ENCODE measurements around the gene PDE4C.
"Not testable (repeated sequence)": the region's sequence is repeated elsewhere in the genome, so short reads cannot be mapped to it uniquely, and the experiment has no call there.

The PDE4C gene

DNA sequence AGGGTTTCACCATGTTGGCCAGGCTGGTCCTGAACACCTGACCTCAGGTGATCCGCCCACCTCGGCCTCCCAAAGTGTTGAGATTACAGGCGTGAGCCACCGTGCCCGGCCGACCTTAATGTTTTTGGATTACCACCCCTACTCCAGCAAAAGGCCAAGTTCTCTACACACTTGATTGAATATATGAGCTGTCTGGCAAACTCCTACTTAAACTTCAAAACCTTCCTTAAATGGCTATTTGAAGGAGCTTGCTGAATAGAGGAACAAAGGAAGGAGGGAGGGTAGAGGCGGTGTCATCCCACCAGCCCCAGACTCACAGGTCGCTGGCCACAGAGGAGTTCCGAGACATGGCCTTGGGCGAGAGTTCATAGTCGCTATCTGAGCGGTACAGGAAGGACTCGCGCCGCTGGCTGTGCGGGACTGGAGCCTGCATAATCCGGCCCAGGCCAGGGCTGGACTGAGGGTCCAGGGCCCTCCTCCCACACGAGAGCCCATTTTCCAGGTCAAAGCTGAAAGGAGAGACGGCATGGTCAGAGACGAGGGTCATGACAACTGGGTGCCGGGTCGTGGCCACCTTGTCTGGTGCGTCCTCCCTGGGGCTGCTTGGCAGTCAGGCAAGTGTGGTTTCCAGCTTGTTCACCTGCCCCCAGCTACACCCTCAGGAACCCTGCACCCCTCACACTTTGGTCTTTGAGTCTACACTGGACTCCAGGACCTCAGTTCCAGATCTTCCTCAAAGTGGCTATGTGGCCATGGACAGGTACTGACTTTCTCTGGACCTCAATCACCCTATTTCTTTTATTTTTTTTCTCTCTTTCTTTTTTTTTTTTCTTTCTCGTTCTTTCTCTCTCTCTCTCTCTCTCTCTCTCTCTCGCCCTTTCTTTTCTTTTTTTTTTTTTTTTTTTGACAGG, 4.2 kb downstream of the PDE4C start:
- no peak for FAIRE-seq

- no peak for FAIRE-seq
Observed at GRCh38 chr19:18220632-18221275, 5.5 kb downstream of the PDE4C start.

GRCh38 chr19:18219911-18220631, 6.2 kb downstream of the PDE4C start:
- no peak for FAIRE-seq

GRCh38 chr19:18218600-18218999, 7.6 kb downstream of the PDE4C start:
- FAIRE-seq: no peak

GRCh38 chr19:18218159-18218558, 8.1 kb downstream of the PDE4C start:
- no peak for FAIRE-seq

- no peak for FAIRE-seq
Observed at GRCh38 chr19:18216789-18217188, 9.4 kb downstream of the PDE4C start.

DNA sequence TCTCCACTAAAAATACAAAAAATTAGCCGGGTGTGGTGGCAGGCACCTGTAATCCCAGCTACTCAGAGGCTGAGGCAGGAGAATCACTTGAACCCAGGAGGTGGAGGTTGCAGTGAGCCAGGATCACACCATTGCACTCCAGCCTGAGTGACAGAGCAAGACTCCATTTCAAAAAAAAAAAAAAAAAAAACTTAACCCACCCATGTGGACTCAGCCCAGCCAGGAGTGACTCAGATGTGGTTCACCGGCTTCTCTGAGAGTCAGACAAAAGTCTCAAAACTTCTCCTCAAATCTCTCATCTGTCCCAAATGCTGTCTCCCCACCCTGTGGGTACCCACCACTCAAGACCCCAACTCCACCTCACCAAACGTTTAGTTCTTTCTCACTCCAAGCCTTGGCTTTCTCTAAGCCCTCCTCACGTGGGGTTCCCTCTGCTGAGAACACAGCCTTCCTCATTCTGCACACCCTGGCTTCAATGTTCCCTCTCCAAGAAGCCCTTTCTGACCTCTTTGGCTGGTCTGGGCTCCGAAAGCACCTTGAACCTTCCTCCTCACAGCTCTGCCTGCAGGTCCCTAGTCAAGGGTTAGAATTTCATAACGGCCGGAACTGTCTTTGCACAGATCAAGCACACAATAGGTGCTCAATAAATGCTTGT, 11.3 kb downstream of the PDE4C start:
- no peak for FAIRE-seq

GRCh38 chr19:18211683-18212082, 14.6 kb downstream of the PDE4C start:
- FAIRE-seq: no peak

DNA sequence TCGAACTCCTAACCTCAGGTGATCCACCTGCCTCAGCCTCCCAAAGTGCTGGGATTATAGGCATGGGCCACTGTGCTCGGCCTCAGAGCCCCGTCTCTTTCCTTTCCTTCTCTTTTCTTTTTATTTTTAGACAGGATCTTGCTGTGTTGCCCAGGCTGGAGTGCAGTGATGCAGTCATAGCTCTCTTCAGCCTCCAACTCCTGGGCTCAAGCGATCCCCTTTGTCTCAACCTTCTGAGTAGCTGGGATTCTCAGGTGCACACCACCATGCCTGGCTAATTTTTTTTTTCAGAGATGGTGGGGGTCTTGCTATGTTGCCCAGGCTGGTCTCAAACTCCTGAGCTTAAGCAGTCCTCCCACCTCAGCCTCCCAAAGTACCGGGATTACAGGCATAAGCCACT, 16.3 kb downstream of the PDE4C start:
- FAIRE-seq: not testable (repeated sequence)

- no peak for FAIRE-seq
Observed at GRCh38 chr19:18208098-18208951, 17.9 kb downstream of the PDE4C start.

DNA sequence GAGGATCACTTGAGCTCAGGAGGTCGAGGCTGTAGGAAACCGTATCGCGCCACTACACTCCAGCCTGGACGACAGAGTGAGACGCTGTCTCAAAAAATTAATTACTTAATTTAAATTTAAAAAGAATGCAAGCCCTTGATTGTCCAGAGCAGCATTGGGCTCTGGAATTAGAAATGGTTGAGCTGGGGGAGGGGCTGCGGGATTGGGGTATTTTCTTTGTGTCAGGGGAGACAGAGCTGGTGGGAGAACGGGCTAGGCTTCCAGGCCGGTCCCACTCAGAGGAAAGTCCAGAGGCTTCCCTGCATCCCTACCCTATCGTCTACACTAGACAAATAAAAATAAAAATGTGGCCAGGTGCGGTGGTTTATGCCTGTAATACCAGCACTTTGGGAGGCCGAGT, 20.2 kb downstream of the PDE4C start:
- no peak for FAIRE-seq

DNA sequence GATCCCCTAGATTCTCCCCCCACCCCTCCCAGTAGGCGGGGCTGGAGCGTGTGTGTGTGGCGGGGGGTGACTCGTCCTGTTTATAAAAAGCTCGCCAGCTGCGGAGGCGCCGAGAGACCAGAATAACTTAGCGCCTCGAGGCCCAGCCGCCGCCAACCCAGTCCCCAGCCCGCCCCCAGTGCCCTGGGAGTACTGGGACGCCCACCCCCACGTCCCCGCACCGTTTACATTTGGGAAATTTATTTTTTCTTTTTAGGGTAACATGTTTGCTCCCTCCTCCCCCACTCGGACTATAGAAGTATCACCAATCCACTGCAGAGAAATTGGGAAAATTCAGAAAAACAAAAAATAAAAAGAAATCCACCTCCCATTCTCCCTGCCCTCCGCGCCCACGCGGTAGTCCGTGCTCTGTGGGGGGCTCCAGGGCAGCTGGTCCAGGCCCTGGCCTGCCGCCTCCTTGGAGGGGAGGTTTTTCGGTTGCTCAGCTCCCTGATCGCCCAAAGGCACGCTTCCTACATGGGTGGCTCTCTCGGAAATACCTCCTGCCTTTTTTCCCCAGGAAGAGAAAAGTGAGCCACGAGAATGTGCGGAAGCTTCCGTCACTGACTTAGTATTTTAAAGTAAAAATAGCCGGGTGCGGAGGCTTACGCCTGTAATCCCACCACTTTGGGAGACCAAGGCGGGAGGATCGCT, 20.9 kb downstream of the PDE4C start:
- no peak for FAIRE-seq

GRCh38 chr19:18204394-18205199, 21.6 kb downstream of the PDE4C start:
- FAIRE-seq: no peak

DNA sequence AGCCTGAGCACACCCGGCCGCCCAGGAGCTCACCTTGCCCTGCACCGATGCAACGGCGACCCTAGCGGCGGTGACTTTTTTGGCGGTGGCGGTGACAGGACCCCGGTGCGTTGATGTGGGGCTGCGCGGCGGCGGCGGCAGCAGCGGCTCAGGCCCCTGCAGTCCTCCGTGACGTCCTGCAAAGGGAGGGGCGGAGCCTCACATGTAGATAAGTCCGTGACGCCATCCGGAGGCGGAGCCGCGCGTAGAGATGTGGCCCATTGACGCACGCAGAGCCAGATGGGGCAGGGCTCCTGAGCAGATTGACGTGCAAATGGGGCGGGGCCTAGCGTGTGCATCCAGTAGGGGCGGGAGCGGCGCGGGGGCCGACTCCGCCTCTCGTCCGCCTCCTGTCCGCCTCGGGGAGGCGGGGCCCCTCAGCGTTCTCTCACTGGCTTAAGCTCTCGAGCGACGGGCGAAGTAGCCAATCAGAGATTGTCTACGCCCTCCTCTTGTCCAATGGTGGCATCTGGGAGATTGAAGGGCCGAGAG, 22.3 kb downstream of the PDE4C start, which contains the start of gene RAB3A:
Gene RAB3A (minus strand): TSS at position 180 of the 531 bp plus-strand sequence. CDS start 1,302 bp downstream, outside the sequence.
- peak; percentile 71 for FAIRE-seq

DNA sequence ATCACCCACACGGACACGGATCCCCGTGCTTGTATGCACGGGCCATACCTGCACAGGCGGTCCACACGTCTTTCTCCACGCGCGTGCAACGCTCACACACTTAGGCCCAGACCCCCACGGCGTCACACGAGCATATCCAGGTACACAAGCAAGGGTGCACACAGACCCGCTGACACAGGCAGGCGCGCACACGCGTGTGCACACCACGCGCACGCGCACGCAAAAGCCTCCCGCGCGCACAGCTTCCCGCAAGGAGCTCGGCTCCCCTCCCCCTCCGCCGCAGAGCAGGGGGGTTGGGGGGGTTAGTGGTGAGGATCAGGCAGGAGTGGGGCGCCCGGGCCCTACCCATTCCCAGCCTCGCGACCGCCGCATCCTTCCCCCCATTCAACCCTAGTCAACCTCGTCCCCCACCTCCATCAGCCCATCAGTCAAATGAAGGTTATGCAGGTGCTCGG, 22.8 kb downstream of the PDE4C start:
- no peak for FAIRE-seq

DNA sequence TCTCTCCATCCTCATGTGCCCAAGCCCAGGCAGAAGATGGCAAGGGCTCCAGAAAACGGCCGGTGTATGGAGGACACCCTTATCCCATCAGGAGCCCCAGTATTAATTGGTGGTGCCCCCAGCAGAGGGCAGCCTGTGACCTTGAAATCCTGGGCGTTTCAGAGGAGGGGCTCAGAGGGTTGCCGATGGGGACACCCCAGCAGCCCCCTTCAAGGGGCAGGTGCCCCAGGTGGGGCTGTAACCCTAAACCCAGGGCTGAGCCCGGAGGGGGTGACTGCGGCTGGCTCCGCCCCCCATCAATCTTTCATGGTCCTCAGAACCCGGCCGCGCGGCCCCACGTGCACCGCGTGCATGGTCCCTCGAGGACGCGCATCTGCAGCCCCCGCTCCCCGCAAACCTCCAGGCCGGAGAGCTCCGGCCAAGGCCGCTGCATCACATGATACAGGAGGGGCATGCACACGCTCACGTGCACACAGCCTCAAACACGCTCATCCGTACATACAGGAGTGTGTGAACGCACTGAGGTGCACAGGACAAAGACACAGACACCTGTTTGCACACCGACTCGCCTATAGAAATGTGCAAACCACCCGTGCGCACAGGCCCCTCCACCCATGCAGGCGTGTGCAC, 23.3 kb downstream of the PDE4C start:
- FAIRE-seq: no peak

- no peak for FAIRE-seq
Observed at GRCh38 chr19:18202397-18202777, 23.9 kb downstream of the PDE4C start.

DNA sequence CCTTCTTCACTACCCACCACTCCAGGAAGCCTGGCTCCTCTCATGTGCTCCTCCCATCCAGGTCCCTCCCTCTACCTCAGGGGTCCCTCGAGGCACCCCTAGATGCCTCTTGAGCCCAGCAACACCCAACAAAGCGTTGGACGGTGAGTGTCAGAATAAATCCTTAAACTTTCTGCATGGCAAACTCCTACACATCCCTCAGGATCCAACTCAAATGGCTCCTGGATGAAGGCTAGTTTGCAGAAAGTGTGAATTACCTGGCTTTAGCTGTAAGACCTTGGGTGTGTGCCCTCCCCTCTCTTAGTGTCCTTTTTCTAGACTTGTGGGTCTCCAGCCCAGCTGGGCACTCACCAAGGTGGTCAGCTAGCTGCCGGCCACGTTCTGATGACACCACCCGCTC, 27.9 kb downstream of the PDE4C start:
- FAIRE-seq: no peak

GRCh38 chr19:18197941-18198340, 28.3 kb downstream of the PDE4C start:
- FAIRE-seq: no peak

Measured in colon (tissue), 2 donors.